HG02642 (cell line): Measurements from ENCODE around the gene MEGF10.

ENCODE experiments used
- ATAC-seq: cut with Tn5 transposase; IDR thresholded peaks from one replicate; pipeline ENCODE4 v1.9.1; 2021; ENCODE audit warnings: mild to moderate bottlenecking; ENCODE audit not compliant: unreplicated experiment, poor library complexity

Gene MEGF10

GRCh38 chr5:127322403-127322802 lies 31.8 kb downstream of the MEGF10 start:
- no peak for ATAC-seq

GRCh38 chr5:127324756-127325155 lies 34.2 kb downstream of the MEGF10 start:
- no peak for ATAC-seq

- ATAC-seq: no peak
Measured at GRCh38 chr5:127326431-127326830, 35.8 kb downstream of the MEGF10 start.

GRCh38 chr5:127326976-127327755 lies 36.6 kb downstream of the MEGF10 start:
- ATAC-seq: no peak

GRCh38 chr5:127330116-127330515 lies 39.5 kb downstream of the MEGF10 start:
- no peak for ATAC-seq

GRCh38 chr5:127331890-127332649 lies 41.5 kb downstream of the MEGF10 start:
- no peak for ATAC-seq

- no peak for ATAC-seq
Measured at GRCh38 chr5:127333483-127333882, 42.9 kb downstream of the MEGF10 start.

GRCh38 chr5:127335381-127335780 lies 44.8 kb downstream of the MEGF10 start:
- no peak for ATAC-seq

- ATAC-seq: no peak
Measured at GRCh38 chr5:127337876-127338275, 47.3 kb downstream of the MEGF10 start.

GRCh38 chr5:127338501-127338900 lies 47.9 kb downstream of the MEGF10 start:
- ATAC-seq: no peak

- ATAC-seq: no peak
Measured at GRCh38 chr5:127340606-127341005, 50.0 kb downstream of the MEGF10 start.

- no peak for ATAC-seq
Measured at GRCh38 chr5:127342364-127342763, 51.8 kb downstream of the MEGF10 start.

- no peak for ATAC-seq
Measured at GRCh38 chr5:127343313-127343712, 52.7 kb downstream of the MEGF10 start.

GRCh38 chr5:127343866-127344265 lies 53.3 kb downstream of the MEGF10 start:
- no peak for ATAC-seq

GRCh38 chr5:127344931-127345330 lies 54.3 kb downstream of the MEGF10 start:
- ATAC-seq: no peak

GRCh38 chr5:127351418-127351817 lies 60.8 kb downstream of the MEGF10 start:
- ATAC-seq: no peak

- no peak for ATAC-seq
Measured at GRCh38 chr5:127352068-127352467, 61.5 kb downstream of the MEGF10 start.

GRCh38 chr5:127353327-127353726 lies 62.7 kb downstream of the MEGF10 start:
- no peak for ATAC-seq

- ATAC-seq: no peak
Measured at GRCh38 chr5:127353796-127354195, 63.2 kb downstream of the MEGF10 start.

- ATAC-seq: no peak
Measured at GRCh38 chr5:127355337-127355736, 64.7 kb downstream of the MEGF10 start.

GRCh38 chr5:127358284-127358683 lies 67.7 kb downstream of the MEGF10 start:
- no peak for ATAC-seq

- ATAC-seq: no peak
Measured at GRCh38 chr5:127358740-127359139, 68.1 kb downstream of the MEGF10 start.
